Endothelial cell (in vitro differentiated cells): ENCODE data around the gene KLF11. TPM values are rescaled to one million over a fixed set of nuclear protein-coding genes. Genes with fewer than 3 reads are reported as not detected.
"Not testable (repeated sequence)": the region's sequence is repeated elsewhere in the genome, so short reads cannot be mapped to it uniquely, and the experiment has no call there.

Source experiments
- DNase-seq: peaks from one replicate; pipeline ENCODE4 v3.0.0; 2021; ENCODE audit warnings: low spot score
- H3K27ac Mint-ChIP-seq: one replicate; pipeline ENCODE4 v1.8.0; 2021; ENCODE audit warnings: mixed read lengths, inconsistent platforms; ENCODE audit not compliant: unreplicated experiment
- H3K27me3 Mint-ChIP-seq: one replicate; pipeline ENCODE4 v1.8.0; 2021; ENCODE audit warnings: mild to moderate bottlenecking, moderate library complexity, mixed read lengths, inconsistent platforms; ENCODE audit not compliant: unreplicated experiment
- H3K36me3 Mint-ChIP-seq: one replicate; pipeline ENCODE4 v1.8.0; 2021; ENCODE audit warnings: mild to moderate bottlenecking, low read depth, mixed read lengths, inconsistent platforms; ENCODE audit not compliant: unreplicated experiment
- H3K4me1 Mint-ChIP-seq: one replicate; pipeline ENCODE4 v1.8.0; 2021; ENCODE audit warnings: mild to moderate bottlenecking, mixed read lengths, inconsistent platforms; ENCODE audit not compliant: unreplicated experiment
- H3K4me3 Mint-ChIP-seq: one replicate; pipeline ENCODE4 v1.8.0; 2021; ENCODE audit warnings: mild to moderate bottlenecking, mixed read lengths, inconsistent platforms; ENCODE audit not compliant: unreplicated experiment
- H3K9me3 Mint-ChIP-seq: one replicate; pipeline ENCODE4 v1.8.0; 2021; ENCODE audit warnings: mixed read lengths, inconsistent platforms; ENCODE audit not compliant: unreplicated experiment
- CTCF ChIP-seq: fragments of 200-600 bp; sonication (generic); IDR thresholded peaks from one replicate; pipeline ENCODE4 v1.5.0; 2021; ENCODE audit warnings: antibody characterized with exemption; ENCODE audit not compliant: unreplicated experiment
- total RNA-seq: library from RNA; stranded (reverse); fragmentation: NEBNext Ultra II Directional; extraction: Animal tissue kit (Norgen Biotek cat#: 25700); gene quantifications from one replicate; pipeline ENCODE4 v1.2.1, GENCODE V29; 2021; ENCODE audit not compliant: unreplicated experiment

KLF11 gene
- total RNA-seq, 1 donor from 2014 or later, result 8.2 TPM

GRCh38 chr2:10028407-10028987, 14.9 kb upstream of the KLF11 start:
- H3K4me1 Mint-ChIP-seq, result peaks cover 6% of the 10 kb centered on the region
- DNase-seq, result no peak
- peaks cover 5% of the 10 kb centered on the region for H3K36me3 Mint-ChIP-seq
- peaks cover 8% of the 10 kb centered on the region for H3K27me3 Mint-ChIP-seq
- no peaks in the 10 kb centered on the region for H3K9me3 Mint-ChIP-seq
- no peak overlapping the region for H3K4me3 Mint-ChIP-seq
- H3K27ac Mint-ChIP-seq, result no peak overlapping the region
- no peak for TF ChIP-seq CTCF

- TF ChIP-seq CTCF, result no peak
- peak overlapping the region; percentile 48 for H3K27ac Mint-ChIP-seq
- peak; percentile 43 for DNase-seq
- H3K36me3 Mint-ChIP-seq, result peaks cover 5% of the 10 kb centered on the region
- no peak overlapping the region for H3K4me3 Mint-ChIP-seq
- H3K9me3 Mint-ChIP-seq, result no peaks in the 10 kb centered on the region
- peaks cover 5% of the 10 kb centered on the region for H3K27me3 Mint-ChIP-seq
- peaks cover 6% of the 10 kb centered on the region for H3K4me1 Mint-ChIP-seq
Observed at GRCh38 chr2:10028988-10029874, 14.1 kb upstream of the KLF11 start.

- H3K27ac Mint-ChIP-seq, result peak overlapping the region; percentile 48
- peaks cover 6% of the 10 kb centered on the region for H3K4me1 Mint-ChIP-seq
- peaks cover 5% of the 10 kb centered on the region for H3K27me3 Mint-ChIP-seq
- TF ChIP-seq CTCF, result no peak
- peaks cover 5% of the 10 kb centered on the region for H3K36me3 Mint-ChIP-seq
- no peak for DNase-seq
- no peaks in the 10 kb centered on the region for H3K9me3 Mint-ChIP-seq
- H3K4me3 Mint-ChIP-seq, result no peak overlapping the region
Observed at GRCh38 chr2:10029875-10030223, 13.5 kb upstream of the KLF11 start.

- H3K4me1 Mint-ChIP-seq, result peaks cover 6% of the 10 kb centered on the region
- no peak overlapping the region for H3K4me3 Mint-ChIP-seq
- peak overlapping the region; percentile 57 for H3K27ac Mint-ChIP-seq
- TF ChIP-seq CTCF, result no peak
- peaks cover 4% of the 10 kb centered on the region for H3K36me3 Mint-ChIP-seq
- no peaks in the 10 kb centered on the region for H3K9me3 Mint-ChIP-seq
- peaks cover 5% of the 10 kb centered on the region for H3K27me3 Mint-ChIP-seq
- no peak for DNase-seq
Observed at GRCh38 chr2:10030311-10030736, 13.0 kb upstream of the KLF11 start.

GRCh38 chr2:10030798-10031197, 12.6 kb upstream of the KLF11 start:
- not testable (repeated sequence) for DNase-seq, H3K27ac Mint-ChIP-seq, H3K9me3 Mint-ChIP-seq, H3K4me3 Mint-ChIP-seq, H3K4me1 Mint-ChIP-seq, H3K27me3 Mint-ChIP-seq, H3K36me3 Mint-ChIP-seq
